Measurements from ENCODE around the gene ZBTB16.

- TF ChIP-seq, protein P1, sequence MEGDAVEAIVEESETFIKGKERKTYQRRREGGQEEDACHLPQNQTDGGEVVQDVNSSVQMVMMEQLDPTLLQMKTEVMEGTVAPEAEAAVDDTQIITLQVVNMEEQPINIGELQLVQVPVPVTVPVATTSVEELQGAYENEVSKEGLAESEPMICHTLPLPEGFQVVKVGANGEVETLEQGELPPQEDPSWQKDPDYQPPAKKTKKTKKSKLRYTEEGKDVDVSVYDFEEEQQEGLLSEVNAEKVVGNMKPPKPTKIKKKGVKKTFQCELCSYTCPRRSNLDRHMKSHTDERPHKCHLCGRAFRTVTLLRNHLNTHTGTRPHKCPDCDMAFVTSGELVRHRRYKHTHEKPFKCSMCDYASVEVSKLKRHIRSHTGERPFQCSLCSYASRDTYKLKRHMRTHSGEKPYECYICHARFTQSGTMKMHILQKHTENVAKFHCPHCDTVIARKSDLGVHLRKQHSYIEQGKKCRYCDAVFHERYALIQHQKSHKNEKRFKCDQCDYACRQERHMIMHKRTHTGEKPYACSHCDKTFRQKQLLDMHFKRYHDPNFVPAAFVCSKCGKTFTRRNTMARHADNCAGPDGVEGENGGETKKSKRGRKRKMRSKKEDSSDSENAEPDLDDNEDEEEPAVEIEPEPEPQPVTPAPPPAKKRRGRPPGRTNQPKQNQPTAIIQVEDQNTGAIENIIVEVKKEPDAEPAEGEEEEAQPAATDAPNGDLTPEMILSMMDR (IDR thresholded peaks at IDR 0.05), result no peak
- TF ChIP-seq POLR2A (IDR thresholded peaks at IDR 0.05), result no peak
These were observed 92.1 kb downstream of the ZBTB16 start for GRCh38 chr11:114151631-114152030.

Measured in testis (tissue), 2 donors.